Spleen (tissue), 11 donors: ENCODE results near the gene PNISR. TPM values are rescaled to one million over a fixed set of nuclear protein-coding genes. Genes with fewer than 3 reads are reported as not detected.
A peak's percentile ranks its signal among the peaks of the same experiment; 100 is the strongest.

Source experiments
- DNase-seq: peaks from one replicate; pipeline ENCODE4 v3.0.0-alpha.2; 2020
- H3K27ac ChIP-seq, 8 donors: fragments of 200-600 bp; sonication (generic) in 7 of 8; 1 replicate in 4 of 8; 2 replicates in 4 of 8; pipeline versions ENCODE4 v1.5.0 to v1.8.0; 2016 to 2021; ENCODE audit warnings: inconsistent platforms in 4 of 8, mild to moderate bottlenecking in 4 of 8, moderate library complexity in 1 of 8
- H3K27me3 ChIP-seq, 7 donors: fragments of 200-600 bp; sonication (generic) in 6 of 7; replicated peaks in 1 of 7; 1 replicate in 4 of 7; 2 replicates in 3 of 7; pipeline versions ENCODE4 v1.5.0 to v1.8.0; 2016 to 2021; ENCODE audit warnings: inconsistent platforms in 3 of 7, mild to moderate bottlenecking in 1 of 7
- H3K36me3 ChIP-seq, 6 donors: fragments of 200-600 bp; sonication (generic) in 5 of 6; 1 replicate in 4 of 6; 2 replicates in 2 of 6; pipeline versions ENCODE4 v1.5.0 to v1.8.0; 2016 to 2021; ENCODE audit warnings: inconsistent platforms in 2 of 6
- H3K4me1 ChIP-seq, 6 donors: fragments of 200-600 bp; sonication (generic) in 5 of 6; 1 replicate in 3 of 6; 2 replicates in 3 of 6; pipeline versions ENCODE4 v1.5.0 to v1.8.0; 2016 to 2021; ENCODE audit warnings: inconsistent platforms in 3 of 6
- H3K4me3 ChIP-seq, 8 donors: fragments of 200-600 bp; sonication (generic) in 7 of 8; 1 replicate in 4 of 8; 2 replicates in 4 of 8; pipeline versions ENCODE4 v1.5.0 to v1.8.0; 2016 to 2021; ENCODE audit warnings: inconsistent platforms in 4 of 8, mild to moderate bottlenecking in 4 of 8, moderate library complexity in 2 of 8
- H3K9me3 ChIP-seq, 8 donors: fragments of 200-600 bp; sonication (generic) in 7 of 8; 1 replicate in 4 of 8; 2 replicates in 4 of 8; pipeline versions ENCODE4 v1.5.0 to v1.8.0; 2016 to 2021; ENCODE audit warnings: inconsistent platforms in 4 of 8
- POLR2A ChIP-seq, 3 donors: fragments of 450-650 bp; IDR thresholded peaks; one replicate each; pipeline ENCODE4 v1.5.1; 2017; ENCODE audit warnings: antibody characterized with exemption in 3 of 3, mild to moderate bottlenecking in 1 of 3
- POLR2AphosphoS5 ChIP-seq, 3 donors: sonication (generic); formaldehyde crosslinking; IDR thresholded peaks; one replicate each; pipeline ENCODE4 v1.5.1; 2017; ENCODE audit warnings: antibody characterized with exemption in 3 of 3
- WGBS, 5 donors: extraction: QIAGEN DNeasy Blood & Tissue Kit in 3 of 5; methylation state at CpG; one replicate each; pipeline versions ENCODE4 v1.1.5 to v1.1.7; 2013 to 2018; 5-methylcytosine and 5-hydroxymethylcytosine counted together
- intact Hi-C: fragments of 100-400 bp; cut with DNase I; formaldehyde crosslinking; loops from one replicate; pipeline ENCODE4 v1.15.0; 2023; ENCODE audit warnings: low total_unique reads
- polyA plus RNA-seq, 3 donors: library from polyadenylated mRNA; stranded (reverse); fragments of 200-250 nt; gene quantifications; one replicate each; pipeline ENCODE4 v1.2.1, GENCODE V29; 2013
- total RNA-seq, 7 donors: library from RNA; depleted of rRNA in 3 of 7; stranded (reverse); fragments of >200 nt in 3 of 7; fragmentation: NEBNext Ultra II Directional in 4 of 7; extraction: Animal tissue kit (Norgen Biotek cat#: 25700) in 4 of 7; gene quantifications; one replicate each; pipeline versions ENCODE4 v1.1.0 to v1.2.1, GENCODE V29; 2016 to 2021
- TF ChIP-seq, protein P1 (sequence below), 11 experiments: fragments of 200-600 bp in 7 of 11; fragments of 450-650 bp in 4 of 11; sonication (generic) in 4 of 11; IDR thresholded peaks in 8 of 11; conservative IDR thresholded peaks in 3 of 11; 1 replicate in 7 of 11; 2 replicates in 4 of 11; pipeline versions ENCODE4 v1.4.0 to v1.8.0; 2016 to 2021; ENCODE audit warnings: antibody characterized with exemption in 11 of 11, inconsistent platforms in 4 of 11, mild to moderate bottlenecking in 1 of 11
- donor health status: healthy with polysubstance abuse.
- donor health status: DM: no; HTN: no; CAD: no; lungs with moderate emphysema.
- donor health status: DM: no; HTN: no; CAD: no.
- donor health status: Bipolar disorder and iron deficiency.
- donor health status: healthy.
- donor health status: DM: no; HTN: no; CAD: no.
- donor health status: DM: yes; HTN: yes; CAD: no.

The PNISR gene
- total and polyA plus RNA-seq, 10 donors = 44.0 to 338 (median 167) TPM

DNA sequence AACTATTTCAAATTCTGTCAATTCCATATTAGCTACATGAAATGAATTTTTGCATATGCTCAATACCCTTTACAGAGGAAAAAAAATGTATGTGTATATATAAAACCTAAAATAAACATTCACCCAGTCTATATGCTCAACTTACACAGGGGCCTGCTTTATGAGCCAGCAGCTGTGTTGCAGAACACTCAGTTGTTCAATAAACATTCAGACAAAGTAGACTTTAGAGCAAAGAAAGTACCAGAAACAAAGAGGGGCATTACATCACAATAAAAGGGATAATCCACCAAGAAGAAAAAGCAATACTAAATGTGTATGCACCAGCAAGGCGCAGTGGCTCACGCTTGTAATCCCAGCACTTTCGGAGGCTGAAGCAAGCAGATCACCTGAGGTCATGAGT is 40.6 kb downstream of the PNISR start:
- Histone ChIP-seq H3K27ac (no peak overlapping the region), H3K27me3 (no peaks in the 10 kb centered on the region), H3K9me3 (no peaks in the 10 kb centered on the region), H3K36me3 (peaks cover 0 to 17% (median 0%) of the 10 kb centered on the region in 6 donors), H3K4me3 (no peak overlapping the region), H3K4me1 (no peaks in the 10 kb centered on the region)
- 95 to 98% (median 97%) methylated on average over 3 of the region's 3 CpGs for WGBS, 5 donors
- TF ChIP-seq POLR2A (IDR thresholded peaks at IDR 0.05) (no peak), POLR2AphosphoS5 (IDR thresholded peaks at IDR 0.05) (no peak)
- TF ChIP-seq, protein P1, sequence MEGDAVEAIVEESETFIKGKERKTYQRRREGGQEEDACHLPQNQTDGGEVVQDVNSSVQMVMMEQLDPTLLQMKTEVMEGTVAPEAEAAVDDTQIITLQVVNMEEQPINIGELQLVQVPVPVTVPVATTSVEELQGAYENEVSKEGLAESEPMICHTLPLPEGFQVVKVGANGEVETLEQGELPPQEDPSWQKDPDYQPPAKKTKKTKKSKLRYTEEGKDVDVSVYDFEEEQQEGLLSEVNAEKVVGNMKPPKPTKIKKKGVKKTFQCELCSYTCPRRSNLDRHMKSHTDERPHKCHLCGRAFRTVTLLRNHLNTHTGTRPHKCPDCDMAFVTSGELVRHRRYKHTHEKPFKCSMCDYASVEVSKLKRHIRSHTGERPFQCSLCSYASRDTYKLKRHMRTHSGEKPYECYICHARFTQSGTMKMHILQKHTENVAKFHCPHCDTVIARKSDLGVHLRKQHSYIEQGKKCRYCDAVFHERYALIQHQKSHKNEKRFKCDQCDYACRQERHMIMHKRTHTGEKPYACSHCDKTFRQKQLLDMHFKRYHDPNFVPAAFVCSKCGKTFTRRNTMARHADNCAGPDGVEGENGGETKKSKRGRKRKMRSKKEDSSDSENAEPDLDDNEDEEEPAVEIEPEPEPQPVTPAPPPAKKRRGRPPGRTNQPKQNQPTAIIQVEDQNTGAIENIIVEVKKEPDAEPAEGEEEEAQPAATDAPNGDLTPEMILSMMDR (IDR thresholded peaks at IDR 0.05 in 8 of 11, conservative IDR thresholded peaks at IDR 0.05 in 3 of 11) = no peak
- intact Hi-C loops = no loop called here
- DNase-seq = no peak

DNA sequence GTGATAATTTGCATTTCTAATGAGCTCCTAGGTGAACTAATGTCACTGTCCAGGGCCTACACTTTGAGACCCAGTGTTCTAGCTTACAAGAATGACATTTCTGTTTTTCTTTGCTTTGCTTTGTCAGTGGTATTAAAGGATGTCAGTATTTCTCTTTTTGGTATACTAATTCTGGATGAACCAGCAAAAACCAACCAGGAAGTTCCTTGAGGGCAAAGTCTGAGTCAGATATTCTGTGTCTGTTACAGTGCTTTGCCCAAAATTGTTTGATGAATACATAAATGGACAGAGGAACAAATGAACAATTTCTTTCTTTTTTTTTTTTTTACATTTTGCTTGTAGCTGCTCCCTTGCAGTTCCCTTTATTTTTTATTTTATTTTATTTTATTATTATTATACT is 46.5 kb downstream of the PNISR start:
- Histone ChIP-seq H3K27me3 (no peaks in the 10 kb centered on the region), H3K9me3 (no peaks in the 10 kb centered on the region), H3K27ac (peak overlapping the region in 1 of 8 donors; percentile 24), H3K36me3 (peaks cover 0 to 19% (median 0%) of the 10 kb centered on the region in 6 donors), H3K4me1 (no peaks in the 10 kb centered on the region), H3K4me3 (no peak overlapping the region)
- intact Hi-C loops = no loop called here
- TF ChIP-seq POLR2A (IDR thresholded peaks at IDR 0.05) (no peak), POLR2AphosphoS5 (IDR thresholded peaks at IDR 0.05) (no peak)
- TF ChIP-seq, protein P1 (IDR thresholded peaks at IDR 0.05 in 8 of 11, conservative IDR thresholded peaks at IDR 0.05 in 3 of 11) = no peak
- no peak for DNase-seq

DNA sequence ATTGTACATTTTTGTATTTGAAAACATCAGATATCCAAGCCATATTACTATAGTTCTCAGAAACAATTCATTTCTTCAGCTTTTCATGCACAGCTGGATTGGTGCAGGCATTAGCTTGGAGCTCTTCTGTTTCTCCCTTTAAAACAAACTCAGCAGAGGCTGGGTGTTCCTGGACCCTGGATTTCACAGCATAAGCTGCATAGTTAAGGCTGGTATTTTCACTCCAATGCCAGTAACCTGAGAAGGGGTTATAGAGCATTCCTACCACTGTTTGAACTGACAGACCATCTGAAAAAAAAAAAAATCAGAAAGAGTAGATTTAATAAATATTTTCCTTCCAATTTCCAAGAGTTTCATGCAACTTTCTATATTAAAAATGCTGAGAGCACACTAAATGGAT is 55.6 kb downstream of the PNISR start:
- Histone ChIP-seq H3K27ac (no peak overlapping the region), H3K27me3 (no peaks in the 10 kb centered on the region), H3K9me3 (no peaks in the 10 kb centered on the region), H3K36me3 (peaks cover 0 to 18% (median 0%) of the 10 kb centered on the region in 6 donors), H3K4me3 (no peak overlapping the region), H3K4me1 (no peaks in the 10 kb centered on the region)
- intact Hi-C loops = no loop called here
- no peak for DNase-seq
- TF ChIP-seq POLR2A (IDR thresholded peaks at IDR 0.05) = no peak
- no peak for TF ChIP-seq POLR2AphosphoS5 (IDR thresholded peaks at IDR 0.05)
- TF ChIP-seq, protein P1 (IDR thresholded peaks at IDR 0.05 in 8 of 11, conservative IDR thresholded peaks at IDR 0.05 in 3 of 11) = no peak

DNA sequence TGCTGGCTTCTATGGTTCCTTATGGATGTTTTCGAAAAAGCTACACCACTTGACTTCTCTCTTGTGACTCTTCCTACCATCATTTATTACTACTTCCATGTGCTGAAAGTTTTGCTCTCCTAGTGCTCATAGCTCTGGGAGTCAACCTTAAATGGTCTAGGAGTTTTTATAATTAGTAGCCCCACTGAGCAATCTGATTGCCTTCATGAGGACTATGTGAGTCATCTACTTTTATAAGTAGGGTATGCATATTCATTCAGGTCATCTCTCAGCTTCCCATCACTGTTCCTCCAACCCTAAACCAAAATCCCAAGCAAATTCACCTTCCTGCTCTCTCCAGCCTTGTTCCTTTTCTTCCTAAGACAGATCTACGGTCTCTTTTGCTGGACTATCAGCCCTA is 58.3 kb downstream of the PNISR start:
- Histone ChIP-seq H3K4me3 (no peak overlapping the region), H3K36me3 (peaks cover 0 to 18% (median 0%) of the 10 kb centered on the region in 6 donors), H3K4me1 (no peaks in the 10 kb centered on the region), H3K27ac (no peak overlapping the region), H3K9me3 (no peaks in the 10 kb centered on the region), H3K27me3 (no peaks in the 10 kb centered on the region)
- TF ChIP-seq, protein P1 (IDR thresholded peaks at IDR 0.05 in 8 of 11, conservative IDR thresholded peaks at IDR 0.05 in 3 of 11) = no peak
- TF ChIP-seq POLR2AphosphoS5 (IDR thresholded peaks at IDR 0.05) = no peak
- TF ChIP-seq POLR2A (IDR thresholded peaks at IDR 0.05) = no peak
- WGBS, 5 donors = 95 to 99% (median 96%) methylated on average over 2 of the region's 2 CpGs
- intact Hi-C loops = no loop called here
- no peak for DNase-seq
